ENCODE results near the gene ARMC7. TPM values are rescaled to one million over a fixed set of nuclear protein-coding genes. Genes with fewer than 3 reads are reported as not detected.

The ARMC7 gene
- total RNA-seq, 1 experiment from 2014 or later = 22.8 TPM

- Mint-ChIP-seq H3K27ac (peak overlapping the region in 2 of 3 experiments; percentile 49 to 63; a peak in 2 of 7 replicates), H3K27me3 (ENCODE audit: low read depth) (no peaks in the 10 kb centered on the region; the same call in 1 of the 2 replicates), H3K9me3 (no peaks in the 10 kb centered on the region), H3K4me3 (no peak overlapping the region), H3K36me3 (ENCODE audit: insufficient read depth in 1 of 3, low read depth in 3 of 3) (peaks cover 30 to 79% (median 67%) of the 10 kb centered on the region in 3 experiments; a peak in 6 of 7 replicates), H3K4me1 (no peaks in the 10 kb centered on the region)
- Histone ChIP-seq H2AFZ (ENCODE audit: low read length) (no peak overlapping the region), H3K79me2 (ENCODE audit: insufficient read depth, low read length) (no peaks in the 10 kb centered on the region), H3T11ph (ENCODE audit: low read length) (no peak overlapping the region), H3K79me1 (ENCODE audit: insufficient read depth, low read depth, low read length, poor library complexity, severe bottlenecking) (peaks cover 5% of the 10 kb centered on the region), H2BK12ac (ENCODE audit: insufficient read length, low read depth, low read length) (no peak overlapping the region), H3K56ac (ENCODE audit: insufficient read length, low read depth, low read length) (no peak overlapping the region), H3K18ac (ENCODE audit: insufficient read length, low read depth, low read length) (no peak overlapping the region), H3K14ac (ENCODE audit: insufficient read depth, low read length) (no peak overlapping the region), H4K5ac (ENCODE audit: insufficient read length, low read depth, low read length) (no peak overlapping the region), H3K4me2 (ENCODE audit: insufficient read depth, insufficient read length, low read length) (no peak overlapping the region), H3K4ac (ENCODE audit: low read depth, low read length) (no peak overlapping the region), H3K27ac (ENCODE audit: insufficient read length, low read depth, low read length) (no peak overlapping the region), H2BK5ac (ENCODE audit: insufficient read length, low read length) (no peak overlapping the region), H3K23me2 (ENCODE audit: insufficient read length, low read depth, low read length, poor library complexity, severe bottlenecking) (no peaks in the 10 kb centered on the region), H3K23ac (ENCODE audit: insufficient read length, low read depth, low read length) (no peak overlapping the region), H4K91ac (ENCODE audit: insufficient read length, low read depth, low read length) (no peak overlapping the region), H4K20me1 (ENCODE audit: control insufficient read depth, insufficient read depth, insufficient read length) (no peaks in the 10 kb centered on the region), H3K9me3 (ENCODE audit: control insufficient read depth, low read depth, low read length) (no peaks in the 10 kb centered on the region), H3K9ac (ENCODE audit: extremely low read depth, insufficient read length, low read length) (no peak overlapping the region), H3K27me3 (ENCODE audit: insufficient read depth, low read length) (no peaks in the 10 kb centered on the region), H2BK20ac (ENCODE audit: low read depth, low read length, poor library complexity, severe bottlenecking) (no peak overlapping the region), H2AK5ac (ENCODE audit: insufficient read length, low read length) (no peak overlapping the region), H4K8ac (replicated peaks; ENCODE audit: insufficient read length, low read depth, low read length) (no peak overlapping the region), H2BK120ac (ENCODE audit: low read depth, low read length, poor library complexity, severe bottlenecking) (no peak overlapping the region), H3K4me1 (ENCODE audit: insufficient read depth, low read length) (no peaks in the 10 kb centered on the region), H2BK15ac (ENCODE audit: low read depth, low read length) (no peak overlapping the region)
- DNase-seq = no peak
- WGBS (ENCODE audit: extremely low coverage, insufficient read length, low lambda C conversion rate) = no CpG with 5 or more reads among the region's 5 CpGs
- TF ChIP-seq CTCF (conservative IDR thresholded peaks at IDR 0.05) = no peak
Observed at GRCh38 chr17:75138519-75138918, 28.8 kb downstream of the ARMC7 start.
